Pancreas (tissue), 10 donors: ENCODE measurements around the gene EXOC6. TPM values are rescaled to one million over a fixed set of nuclear protein-coding genes. Genes with fewer than 3 reads are reported as not detected.

Experiments
- ATAC-seq, 4 donors: fragments of 200-7000 bp; cut with Tn5 transposase; one replicate each; pipeline versions ENCODE4 v1.8.0 to v1.9.1; 2020; ENCODE audit warnings: mild to moderate bottlenecking in 4 of 4, moderate library complexity in 4 of 4
- DNase-seq, 6 donors: peaks; one replicate each; pipeline ENCODE4 v3.0.0-alpha.2; 2020
- FAIRE-seq: peaks from 2 replicates; lab custom pipeline; 2012; peaks lifted over from hg19 to GRCh38; lab: Jason Lieb, UNC
- H3K27ac ChIP-seq, 4 donors: fragments of 200-600 bp; sonication (generic); 1 replicate in 3 of 4; 2 replicates in 1 of 4; pipeline versions ENCODE4 v1.5.0 to v1.8.0; 2020
- H3K27me3 ChIP-seq, 4 donors: fragments of 200-600 bp; one replicate each; pipeline ENCODE4 v1.8.0; 2021
- H3K36me3 ChIP-seq, 3 donors: fragments of 200-600 bp; sonication (generic) in 1 of 3; one replicate each; pipeline versions ENCODE4 v1.5.0 to v1.8.0; 2020 to 2021
- H3K4me1 ChIP-seq, 3 donors: fragments of 200-600 bp; one replicate each; pipeline ENCODE4 v1.8.0; 2021
- H3K4me3 ChIP-seq, 4 donors: fragments of 200-600 bp; sonication (generic) in 2 of 4; one replicate each; pipeline versions ENCODE4 v1.5.0 to v1.8.0; 2020 to 2021
- H3K9me3 ChIP-seq, 4 donors: fragments of 200-600 bp; one replicate each; pipeline ENCODE4 v1.8.0; 2021
- WGBS, 2 donors: extraction: QIAGEN DNeasy Blood & Tissue Kit; methylation state at CpG; one replicate each; pipeline ENCODE4 v1.1.7; 2013; 5-methylcytosine and 5-hydroxymethylcytosine counted together
- intact Hi-C, 3 donors: fragments of 100-400 bp; cut with DNase I; formaldehyde crosslinking; loops; one replicate each; pipeline versions ENCODE4 v1.11.1 to v1.14.2; 2022
- polyA plus RNA-seq, 2 donors: library from polyadenylated mRNA; stranded (reverse); fragments of 200-250 nt; gene quantifications; one replicate each; pipeline ENCODE4 v1.2.3, GENCODE V29; 2013
- total RNA-seq, 6 donors: library from RNA; stranded (reverse); fragmentation: NEBNext Ultra II Directional in 4 of 6; extraction: Animal tissue kit (Norgen Biotek cat#: 25700) in 4 of 6; gene quantifications; one replicate each; pipeline versions ENCODE4 v1.2.1 to v1.2.4, GENCODE V29; 2021 to 2023
- TF ChIP-seq, protein P1 (sequence below), 4 donors: fragments of 200-600 bp; sonication (generic) in 3 of 4; IDR thresholded peaks; one replicate each; pipeline versions ENCODE4 v1.5.0 to v1.8.0; 2021; ENCODE audit warnings: antibody characterized with exemption in 4 of 4
- donor health status: healthy with polysubstance abuse.
- donor health status: DM: no; HTN: no; CAD: no; lungs with moderate emphysema.
- donor health status: DM: no; HTN: no; CAD: no.
- donor health status: control.
- donor health status: control.
- donor health status: Bipolar disorder and iron deficiency.
- donor health status: DM: yes; HTN: yes; CAD: no.
- donor health status: DM: no; HTN: no; CAD: no.
- donor health status: DM: no; HTN: no; CAD: no.
- donor health status: DM: yes; HTN: yes; CAD: no.

Gene EXOC6
- total and polyA plus RNA-seq, 8 donors, result 4.2 to 10.3 (median 7.3) TPM

DNA sequence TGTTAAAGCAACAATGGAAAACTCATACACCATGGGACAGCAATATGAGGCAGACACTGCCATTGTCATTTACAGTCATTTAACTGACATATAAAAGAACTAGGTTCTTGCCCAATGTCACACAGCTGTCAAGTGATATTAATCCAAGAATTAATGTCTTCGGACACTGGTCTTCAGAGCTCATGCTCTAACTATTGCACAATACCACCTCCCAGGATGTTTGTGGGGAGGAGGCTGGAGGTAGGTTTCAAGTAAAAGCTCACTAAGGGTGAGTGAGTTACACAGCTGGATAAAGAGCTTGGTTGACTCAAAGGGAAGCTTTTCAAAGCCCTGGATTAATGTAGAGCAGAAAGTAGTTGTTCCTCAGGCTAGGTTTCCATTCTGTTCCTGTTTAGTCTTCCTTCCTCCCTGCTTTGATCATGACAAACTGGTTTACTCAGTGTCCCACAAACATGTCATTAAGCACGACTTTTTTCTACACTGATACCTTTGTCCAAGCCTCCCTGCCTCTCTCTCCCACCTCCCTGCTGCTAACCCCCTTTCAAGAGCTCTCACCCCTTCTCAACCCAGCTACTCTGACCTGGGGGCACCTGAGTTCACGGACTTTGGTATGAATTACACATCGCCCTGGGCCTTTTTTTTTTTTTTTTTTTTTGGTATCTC, 987 bp upstream of the EXOC6 start:
- intact Hi-C loops, result no loop called here
- DNase-seq, result no peak
- peak overlapping the region in 1 of 4 donors; percentile 99 for H3K4me3 ChIP-seq
- H3K9me3 ChIP-seq, result no peaks in the 10 kb centered on the region
- no peak for FAIRE-seq
- TF ChIP-seq, protein P1, sequence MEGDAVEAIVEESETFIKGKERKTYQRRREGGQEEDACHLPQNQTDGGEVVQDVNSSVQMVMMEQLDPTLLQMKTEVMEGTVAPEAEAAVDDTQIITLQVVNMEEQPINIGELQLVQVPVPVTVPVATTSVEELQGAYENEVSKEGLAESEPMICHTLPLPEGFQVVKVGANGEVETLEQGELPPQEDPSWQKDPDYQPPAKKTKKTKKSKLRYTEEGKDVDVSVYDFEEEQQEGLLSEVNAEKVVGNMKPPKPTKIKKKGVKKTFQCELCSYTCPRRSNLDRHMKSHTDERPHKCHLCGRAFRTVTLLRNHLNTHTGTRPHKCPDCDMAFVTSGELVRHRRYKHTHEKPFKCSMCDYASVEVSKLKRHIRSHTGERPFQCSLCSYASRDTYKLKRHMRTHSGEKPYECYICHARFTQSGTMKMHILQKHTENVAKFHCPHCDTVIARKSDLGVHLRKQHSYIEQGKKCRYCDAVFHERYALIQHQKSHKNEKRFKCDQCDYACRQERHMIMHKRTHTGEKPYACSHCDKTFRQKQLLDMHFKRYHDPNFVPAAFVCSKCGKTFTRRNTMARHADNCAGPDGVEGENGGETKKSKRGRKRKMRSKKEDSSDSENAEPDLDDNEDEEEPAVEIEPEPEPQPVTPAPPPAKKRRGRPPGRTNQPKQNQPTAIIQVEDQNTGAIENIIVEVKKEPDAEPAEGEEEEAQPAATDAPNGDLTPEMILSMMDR (IDR thresholded peaks at IDR 0.05), result no peak
- no peaks in the 10 kb centered on the region for H3K36me3 ChIP-seq
- peak in 1 of 4 donors; percentile 4 for ATAC-seq
- no peaks in the 10 kb centered on the region for H3K27me3 ChIP-seq
- H3K27ac ChIP-seq, result peak overlapping the region in 2 of 4 donors; percentile 51 to 90
- 27 to 38% methylated on average over 4 of the region's 4 CpGs for WGBS, 2 donors
- peaks cover 0 to 11% (median 4%) of the 10 kb centered on the region in 3 donors for H3K4me1 ChIP-seq

DNA sequence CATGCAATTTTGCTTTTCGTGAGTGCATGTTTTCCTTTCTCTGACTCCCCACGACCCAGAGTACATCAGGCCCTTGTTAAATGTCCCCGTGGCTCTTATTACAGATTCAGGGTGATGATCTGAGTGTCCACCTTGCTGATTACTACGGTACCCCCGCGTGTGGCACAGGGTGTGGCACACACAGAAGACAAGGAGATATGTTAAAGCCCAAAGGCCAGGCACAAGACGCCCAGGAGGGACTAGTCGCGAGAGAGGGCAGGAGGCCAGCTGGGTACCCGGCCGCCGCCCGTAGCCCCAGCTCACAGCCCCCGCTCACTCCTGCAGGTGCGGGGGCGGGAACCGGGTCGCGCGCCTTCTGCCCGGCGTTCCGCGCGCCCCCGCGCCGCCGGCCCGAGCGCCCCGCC, 281 bp upstream of the EXOC6 start:
- Histone ChIP-seq H3K27ac (peak overlapping the region in 3 of 4 donors; percentile 51 to 90 (median 84)), H3K4me3 (peak overlapping the region; percentile 48 to 99 (median 82)), H3K4me1 (peaks cover 0 to 11% (median 4%) of the 10 kb centered on the region in 3 donors), H3K27me3 (no peaks in the 10 kb centered on the region), H3K9me3 (no peaks in the 10 kb centered on the region), H3K36me3 (no peaks in the 10 kb centered on the region)
- FAIRE-seq (no peak), ATAC-seq (no peak), DNase-seq (no peak)
- intact Hi-C loops, result no loop called here
- TF ChIP-seq, protein P1 (IDR thresholded peaks at IDR 0.05), result no peak
- 0% methylated on average over 7 to 32 of the region's 32 CpGs for WGBS, 2 donors

DNA sequence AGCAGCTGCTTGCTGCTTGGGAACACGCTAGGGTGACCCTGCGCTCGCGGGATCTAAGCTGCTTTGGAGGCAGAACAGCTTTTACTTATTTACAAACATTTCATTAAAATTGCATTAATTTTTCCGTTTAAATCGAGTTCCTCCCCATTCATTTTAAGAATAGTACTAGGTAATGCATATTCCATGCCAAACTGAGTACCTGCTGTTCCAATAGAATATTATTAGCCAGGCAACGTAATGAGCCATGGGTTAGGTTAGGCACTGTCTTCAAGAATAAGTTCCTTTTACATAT, 860 bp downstream of the EXOC6 start:
- Histone ChIP-seq H3K27me3 (no peaks in the 10 kb centered on the region), H3K9me3 (no peaks in the 10 kb centered on the region), H3K27ac (peak overlapping the region; percentile 46 to 91 (median 87)), H3K4me3 (peak overlapping the region; percentile 80 to 99 (median 91)), H3K4me1 (peaks cover 0 to 11% (median 4%) of the 10 kb centered on the region in 3 donors), H3K36me3 (no peaks in the 10 kb centered on the region)
- FAIRE-seq, result no peak
- WGBS, 2 donors, result 0% methylated on average over 7 of the region's 7 CpGs
- TF ChIP-seq, protein P1 (IDR thresholded peaks at IDR 0.05), result no peak
- ATAC-seq, result peak in 3 of 4 donors; percentile 1 to 17 (median 5)
- no peak for DNase-seq
- intact Hi-C loops, result no loop called here

DNA sequence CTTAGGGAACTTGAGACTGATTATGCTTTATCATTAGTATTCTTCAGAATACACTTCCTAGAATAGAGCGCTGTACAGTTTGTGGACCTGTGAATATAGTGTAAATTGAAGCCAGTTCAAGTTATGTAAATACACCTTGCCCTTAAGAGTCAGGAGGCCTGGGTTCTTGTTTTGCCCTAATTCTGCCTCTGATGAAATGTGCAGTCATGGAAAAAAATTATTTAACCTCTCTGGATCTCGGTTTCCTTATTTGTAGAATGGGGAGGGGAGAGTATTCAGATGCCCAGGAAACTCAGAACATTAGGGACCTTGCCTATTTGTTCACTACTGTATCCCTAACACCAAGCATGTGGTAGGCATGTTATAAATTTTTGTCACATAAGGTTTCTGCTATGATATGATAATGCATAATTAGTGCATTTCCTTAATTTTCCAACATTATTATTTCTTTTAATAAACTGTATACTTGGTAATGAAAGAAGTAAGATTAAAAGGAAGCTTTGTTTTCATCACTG, 1.3 kb downstream of the EXOC6 start:
- WGBS, 2 donors, result 14 to 17% methylated on average over 2 of the region's 2 CpGs
- ATAC-seq, result peak in 1 of 4 donors; percentile 2
- H3K27me3 ChIP-seq, result no peaks in the 10 kb centered on the region
- FAIRE-seq, result no peak
- no peaks in the 10 kb centered on the region for H3K9me3 ChIP-seq
- no peak overlapping the region for H3K27ac ChIP-seq
- DNase-seq, result no peak
- no peaks in the 10 kb centered on the region for H3K36me3 ChIP-seq
- peak overlapping the region in 3 of 4 donors; percentile 80 to 99 (median 83) for H3K4me3 ChIP-seq
- H3K4me1 ChIP-seq, result peaks cover 0 to 11% (median 4%) of the 10 kb centered on the region in 3 donors
- intact Hi-C loops, result no loop called here
- TF ChIP-seq, protein P1 (IDR thresholded peaks at IDR 0.05), result no peak

DNA sequence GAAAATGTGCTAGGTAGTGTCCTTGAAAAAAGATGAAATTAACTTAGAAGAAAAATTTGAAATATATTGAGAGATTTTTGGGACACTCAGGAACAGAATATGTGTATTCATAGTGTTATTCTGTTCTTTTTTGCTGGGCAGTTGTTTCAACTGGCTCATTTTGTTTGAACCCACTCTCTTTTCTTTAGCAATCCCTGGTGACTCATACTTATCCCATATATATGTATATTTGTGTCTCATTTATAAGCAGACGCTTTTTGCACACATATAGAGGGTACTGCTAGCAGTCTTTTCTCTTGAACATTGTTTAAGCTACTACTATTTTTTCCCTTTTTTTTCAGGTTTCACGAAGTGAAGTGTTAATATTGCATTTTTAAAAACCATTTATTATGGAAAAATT, 1.9 kb downstream of the EXOC6 start:
- no peaks in the 10 kb centered on the region for H3K36me3 ChIP-seq
- no peaks in the 10 kb centered on the region for H3K27me3 ChIP-seq
- intact Hi-C loops, result no loop called here
- no peak for DNase-seq
- no peak for ATAC-seq
- no peaks in the 10 kb centered on the region for H3K9me3 ChIP-seq
- 78 to 94% methylated on average over 2 of the region's 2 CpGs for WGBS, 2 donors
- TF ChIP-seq, protein P1 (IDR thresholded peaks at IDR 0.05), result no peak
- H3K27ac ChIP-seq, result no peak overlapping the region
- H3K4me3 ChIP-seq, result no peak overlapping the region
- peaks cover 0 to 11% (median 4%) of the 10 kb centered on the region in 3 donors for H3K4me1 ChIP-seq
- no peak for FAIRE-seq
